GM12891 (cell line): Measurements from ENCODE around the gene CHID1.

ENCODE experiments used
- DNase-seq: peaks from one replicate; pipeline ENCODE4 v3.0.0; 2011; ENCODE audit warnings: low spot score; ENCODE audit not compliant: insufficient read length
- FAIRE-seq: peaks from 2 replicates; lab custom pipeline; 2011; peaks lifted over from hg19 to GRCh38; lab: Jason Lieb, UNC
- PAX5 ChIP-seq: IDR thresholded peaks from 2 replicates; pipeline ENCODE4 v1.6.1; 2011; ENCODE audit warnings: low read length, moderate library complexity, mild to moderate bottlenecking; ENCODE audit not compliant: insufficient read depth, severe bottlenecking
- POLR2A ChIP-seq: IDR thresholded peaks from 2 replicates; pipeline ENCODE4 v1.6.1; 2011; ENCODE audit warnings: low read depth, low read length, control low read depth
- POLR2AphosphoS5 ChIP-seq: IDR thresholded peaks from 2 replicates; pipeline ENCODE4 v1.6.1; 2011; ENCODE audit warnings: low read depth, low read length, control low read depth
- POU2F2 ChIP-seq: IDR thresholded peaks from 2 replicates; pipeline ENCODE4 v1.6.1; 2011; ENCODE audit warnings: low read depth, mild to moderate bottlenecking, control low read depth, low read length, moderate library complexity
- SPI1 ChIP-seq: IDR thresholded peaks from 2 replicates; pipeline ENCODE4 v1.6.1; 2011; ENCODE audit warnings: low read depth, low read length, control low read depth
- TAF1 ChIP-seq: IDR thresholded peaks from 2 replicates; pipeline ENCODE4 v1.6.1; 2011; ENCODE audit warnings: low read depth, low read length, control low read depth

Gene CHID1

DNA sequence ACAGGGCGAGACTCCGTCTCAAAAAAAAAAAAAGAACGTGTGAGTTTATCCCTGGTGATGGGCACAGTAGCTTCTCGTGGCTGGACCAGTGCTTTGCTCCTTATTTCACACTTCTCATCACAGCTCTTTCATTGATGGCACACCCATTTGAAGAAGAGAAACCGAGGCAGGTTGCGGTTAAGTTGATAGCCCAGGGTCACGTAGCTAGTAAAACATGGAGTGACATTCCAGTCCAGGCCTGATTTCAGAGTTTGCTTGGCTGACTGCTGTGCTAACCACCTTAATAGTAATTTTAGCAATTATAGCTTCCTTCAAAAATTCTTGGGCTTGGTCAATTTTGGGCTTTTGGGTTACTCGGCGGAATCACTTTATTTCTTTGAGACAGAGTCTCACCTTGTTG is 40.9 kb upstream of the CHID1 start:
- DNase-seq = no peak
- TF ChIP-seq TAF1 (no peak), POLR2AphosphoS5 (no peak), SPI1 (no peak), POU2F2 (no peak), PAX5 (no peak), POLR2A (no peak)
- FAIRE-seq = no peak

DNA sequence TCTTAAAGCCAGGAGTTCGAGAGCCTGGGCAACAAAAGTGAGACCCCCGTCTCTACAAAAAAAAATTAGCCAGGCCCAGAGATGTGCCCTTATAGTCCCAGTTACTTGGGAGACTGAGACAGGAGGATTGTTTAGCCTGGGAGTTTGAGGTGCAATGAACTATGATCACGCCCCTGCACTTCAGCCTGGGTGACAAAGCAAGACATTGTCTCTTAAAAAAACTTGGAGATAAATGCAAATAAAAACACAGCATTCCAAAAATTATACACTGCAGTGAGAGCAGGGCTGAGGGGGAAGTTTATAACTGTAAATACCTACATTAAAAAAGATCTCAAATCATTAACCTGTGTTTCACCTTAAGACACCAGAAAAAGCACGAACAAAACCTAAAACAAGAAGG is 37.1 kb upstream of the CHID1 start:
- DNase-seq (no peak), FAIRE-seq (no peak)
- TF ChIP-seq POU2F2 = no peak
- TF ChIP-seq POLR2A = no peak
- TF ChIP-seq PAX5 = no peak

DNA sequence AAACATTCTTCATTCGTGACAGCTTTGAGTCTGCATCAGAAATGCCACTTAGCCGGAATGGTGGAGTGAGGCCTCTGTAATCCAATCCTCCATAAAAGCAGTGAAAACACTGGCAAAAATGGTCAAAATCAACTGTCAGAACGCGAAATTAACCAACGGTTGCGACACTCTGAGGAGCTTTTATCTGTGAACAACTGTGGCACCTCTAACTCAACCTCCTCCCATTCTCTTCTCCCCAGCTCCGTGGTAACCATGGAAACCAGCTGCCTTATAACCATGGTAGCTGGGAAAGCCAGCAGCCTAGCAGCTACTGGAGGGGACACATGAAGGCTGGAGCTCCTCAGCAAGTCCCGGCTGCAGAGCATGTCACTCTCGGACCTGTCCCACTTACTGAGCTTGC is 35.4 kb upstream of the CHID1 start:
- no peak for FAIRE-seq
- no peak for TF ChIP-seq TAF1
- TF ChIP-seq SPI1 = no peak
- TF ChIP-seq PAX5 = no peak
- no peak for TF ChIP-seq POLR2AphosphoS5
- TF ChIP-seq POU2F2 = no peak
- no peak for TF ChIP-seq POLR2A

DNA sequence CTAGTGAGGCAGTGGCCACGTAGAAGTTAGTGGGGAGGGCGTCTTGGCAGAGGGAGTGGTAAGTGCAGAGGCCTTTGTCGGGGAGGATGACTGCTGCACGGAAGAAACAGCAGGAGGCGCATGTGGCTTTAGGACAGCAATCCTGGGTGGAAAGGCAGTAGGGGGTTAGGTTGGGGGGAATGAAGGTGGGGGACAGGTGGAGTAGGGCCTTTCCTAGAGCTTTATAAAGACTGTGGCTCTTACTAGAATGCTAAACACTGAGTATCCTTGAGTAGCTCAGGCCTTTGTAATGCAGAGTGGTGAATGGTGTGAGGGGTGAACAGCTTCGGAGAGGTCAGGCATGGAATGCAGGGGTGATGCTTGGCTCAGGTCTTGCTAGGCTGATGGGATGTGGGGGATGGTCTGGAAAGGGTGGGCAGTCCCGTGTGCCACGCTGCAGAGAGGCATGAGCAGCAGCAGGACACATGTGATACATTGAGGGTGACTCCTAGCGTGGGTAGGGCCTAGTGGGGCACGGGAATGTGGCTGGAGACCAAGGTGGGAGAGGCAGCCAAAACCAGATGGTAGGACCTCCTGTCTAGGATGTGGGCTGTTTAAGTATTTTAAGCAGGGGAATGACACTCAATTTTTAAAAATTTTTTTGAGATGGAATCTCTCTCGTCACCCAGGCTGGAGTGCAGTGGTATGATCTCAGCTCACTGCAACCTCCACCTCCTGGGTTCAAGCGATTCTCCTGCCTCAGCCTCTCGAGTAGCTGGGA is 34.3 kb upstream of the CHID1 start:
- TF ChIP-seq SPI1 (no peak), PAX5 (no peak), POU2F2 (no peak), TAF1 (no peak), POLR2AphosphoS5 (no peak)
- no peak for FAIRE-seq
- no peak for DNase-seq

More for the DNA sequence above, 35.4 kb upstream of the CHID1 start:
- no peak for DNase-seq

DNA sequence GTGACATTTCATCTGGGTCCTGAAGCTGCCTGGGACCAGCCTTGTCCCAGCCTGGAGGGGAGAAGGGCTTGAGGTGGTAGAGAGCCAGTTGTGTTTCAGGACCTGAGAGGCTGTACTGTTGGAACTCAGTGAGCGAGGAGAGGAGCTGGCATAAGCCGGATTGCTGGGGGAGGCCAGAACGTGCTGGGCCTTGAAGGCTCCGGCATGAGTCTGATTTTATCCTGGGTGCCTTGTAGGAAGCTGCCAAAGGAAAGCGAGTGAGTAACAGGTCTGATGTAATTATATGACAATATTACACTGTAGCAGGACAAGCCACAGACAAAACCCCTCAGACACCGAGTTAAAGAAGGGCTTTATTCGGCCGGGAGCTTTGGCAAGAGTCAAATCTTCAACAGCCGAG is 32.2 kb upstream of the CHID1 start:
- FAIRE-seq = no peak
- TF ChIP-seq POLR2A (no peak), SPI1 (no peak), POLR2AphosphoS5 (no peak), TAF1 (no peak), POU2F2 (no peak), PAX5 (no peak)
- no peak for DNase-seq

DNA sequence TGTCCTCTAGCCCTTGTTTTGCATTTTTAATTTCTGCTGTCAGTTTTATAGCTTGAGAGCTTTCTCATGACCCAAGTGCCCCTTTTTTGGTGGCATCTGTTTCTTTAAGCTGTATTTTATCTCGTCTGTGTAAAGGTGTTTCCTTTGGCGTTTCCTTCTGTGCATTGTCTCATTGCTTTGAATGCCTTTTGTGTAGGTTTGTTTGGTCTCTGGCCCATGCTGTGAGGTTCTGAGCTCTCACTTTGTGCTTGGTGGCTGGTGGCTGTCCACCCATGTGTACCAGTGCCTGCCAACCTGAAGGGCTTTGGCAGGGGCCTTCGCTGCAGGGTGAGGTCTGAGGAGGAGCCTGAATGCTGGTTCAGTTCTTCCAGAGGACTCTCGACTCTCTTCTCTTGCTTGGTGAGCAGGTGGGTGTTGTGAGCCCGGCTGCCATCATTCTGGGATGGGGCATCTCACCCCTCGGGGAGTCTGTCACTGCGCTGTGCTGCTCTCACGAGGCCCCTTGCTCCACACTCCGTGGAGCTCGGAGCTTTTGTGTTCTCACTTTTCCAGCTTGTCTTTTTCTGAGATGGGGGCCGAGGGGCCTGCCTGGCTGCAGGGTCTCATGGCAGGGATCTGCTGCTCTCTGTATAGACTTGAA is 30.0 kb upstream of the CHID1 start:
- no peak for TF ChIP-seq POU2F2
- no peak for TF ChIP-seq PAX5
- TF ChIP-seq POLR2AphosphoS5 = no peak
- no peak for TF ChIP-seq TAF1
- no peak for TF ChIP-seq POLR2A
- no peak for TF ChIP-seq SPI1
- FAIRE-seq = peak; percentile 50

DNA sequence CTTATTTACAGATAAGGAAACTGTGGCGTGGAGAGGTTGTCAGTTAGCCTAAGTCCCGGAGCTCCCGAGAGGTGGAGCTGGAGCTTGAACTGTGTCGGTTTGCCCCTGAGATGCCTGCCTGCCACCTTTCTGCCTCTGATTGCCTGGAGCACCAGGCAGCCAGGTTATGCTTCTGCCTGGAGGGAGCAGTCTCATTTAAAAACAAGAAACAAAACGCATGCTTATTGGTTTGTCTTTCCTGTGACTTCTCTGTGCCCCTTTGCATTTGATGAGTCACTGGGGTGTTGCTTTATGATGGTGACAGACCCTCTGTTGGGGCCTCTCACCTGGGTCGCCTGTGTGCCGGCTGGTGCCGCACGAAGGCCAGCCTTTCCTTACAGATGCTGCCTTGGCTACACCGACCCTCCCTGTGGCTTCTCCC is 27.2 kb upstream of the CHID1 start:
- TF ChIP-seq POLR2A (no peak), PAX5 (no peak), TAF1 (no peak), POLR2AphosphoS5 (no peak), POU2F2 (no peak), SPI1 (no peak)
- no peak for DNase-seq
- FAIRE-seq = no peak

More for the DNA sequence above, 30.0 kb upstream of the CHID1 start:
- DNase-seq = no peak

DNA sequence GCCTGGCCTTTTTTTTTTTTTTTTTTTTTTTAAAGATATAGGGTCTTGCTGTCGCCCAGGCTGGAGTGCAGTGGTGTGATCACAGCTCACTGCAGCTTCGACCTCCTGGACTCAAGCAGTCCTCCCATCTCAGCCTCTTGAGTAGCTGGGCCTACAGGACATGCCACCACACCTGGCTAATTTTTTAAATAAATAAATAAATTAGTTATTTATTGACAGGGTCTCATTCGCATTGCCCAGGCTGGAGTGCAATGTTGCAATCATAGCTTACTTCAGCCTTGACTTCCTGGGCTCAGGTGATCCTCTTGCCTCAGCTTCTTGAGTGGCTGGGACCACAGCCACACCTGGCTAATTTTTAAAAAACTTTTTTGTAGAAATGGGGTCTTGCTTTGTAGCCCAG is 25.6 kb upstream of the CHID1 start:
- DNase-seq (no peak), FAIRE-seq (no peak)
- TF ChIP-seq POLR2A (no peak), PAX5 (no peak), SPI1 (no peak), POLR2AphosphoS5 (no peak), POU2F2 (no peak), TAF1 (no peak)

DNA sequence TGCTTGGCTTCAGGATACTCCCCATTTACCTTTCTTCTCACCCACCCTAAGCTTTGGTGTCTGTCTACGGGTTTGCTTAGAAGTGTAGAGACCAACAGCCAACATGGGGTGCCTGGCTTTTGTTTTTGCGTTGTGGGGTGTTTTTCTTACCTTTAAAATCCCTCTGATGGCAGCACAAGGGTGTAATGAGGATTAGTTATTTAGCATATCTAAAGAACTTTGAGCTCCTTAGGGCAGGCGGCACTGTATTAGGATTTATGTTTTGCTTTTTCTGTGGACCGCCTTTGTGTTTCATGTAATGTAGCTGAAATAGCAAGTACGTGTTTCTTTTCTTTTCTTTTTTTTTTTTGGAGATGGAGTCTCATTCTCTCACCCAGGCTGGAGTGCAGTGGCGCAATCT is 23.9 kb upstream of the CHID1 start:
- no peak for TF ChIP-seq TAF1
- FAIRE-seq (no peak), DNase-seq (no peak)

DNA sequence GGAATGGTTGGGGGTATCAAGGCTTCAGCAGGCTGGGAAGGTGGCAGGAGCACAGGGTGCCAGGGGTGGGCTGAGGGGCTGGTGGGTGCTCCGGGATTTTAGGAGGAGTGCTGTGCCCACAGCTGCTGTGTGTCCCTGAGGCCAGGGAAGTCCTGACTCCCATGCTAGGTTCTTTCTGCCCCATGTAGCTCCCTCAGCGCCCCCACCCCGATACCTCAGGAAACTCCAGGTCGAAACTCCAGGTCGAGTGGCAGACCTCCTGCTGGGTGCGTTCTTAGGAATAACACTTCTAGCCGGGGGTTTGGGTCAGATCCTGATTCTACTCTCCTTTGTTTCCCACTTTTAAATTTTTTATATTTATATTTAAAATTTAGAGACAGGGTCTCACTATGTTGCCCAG is 23.3 kb upstream of the CHID1 start:
- FAIRE-seq (no peak), DNase-seq (no peak)
- no peak for TF ChIP-seq POLR2A
- TF ChIP-seq TAF1 = no peak
- TF ChIP-seq POU2F2 = no peak
- TF ChIP-seq SPI1 = no peak
- TF ChIP-seq PAX5 = no peak
- TF ChIP-seq POLR2AphosphoS5 = no peak
